NB4 (cell line): ENCODE data around the gene PTGIS.

Source experiments
- CTCF ChIP-seq: IDR thresholded peaks from one replicate; pipeline ENCODE4 v1.5.1; 2012; ENCODE audit warnings: low read depth, low read length
- MYC ChIP-seq: IDR thresholded peaks from 2 replicates; pipeline ENCODE4 v1.6.1; 2011; ENCODE audit warnings: low read depth, low read length
- POLR2A ChIP-seq: IDR thresholded peaks from 2 replicates; pipeline ENCODE4 v1.6.1; 2011; ENCODE audit warnings: mild to moderate bottlenecking; ENCODE audit not compliant: insufficient read length; ENCODE audit errors: extremely low read depth

- TF ChIP-seq CTCF: no peak
- TF ChIP-seq POLR2A: no peak
- TF ChIP-seq MYC: no peak
These were observed 7.8 kb downstream of the PTGIS start for GRCh38 chr20:49560186-49560585.
